Endothelial cell of hepatic sinusoid (primary cell): ENCODE measurements around the gene SMIM13.

Experiments
- in situ Hi-C: cut with HindIII; loops from 2 replicates; pipeline ENCODE4 v1.10.0; 2017; ENCODE audit warnings: low sequenced_read_pairs

SMIM13 gene

DNA sequence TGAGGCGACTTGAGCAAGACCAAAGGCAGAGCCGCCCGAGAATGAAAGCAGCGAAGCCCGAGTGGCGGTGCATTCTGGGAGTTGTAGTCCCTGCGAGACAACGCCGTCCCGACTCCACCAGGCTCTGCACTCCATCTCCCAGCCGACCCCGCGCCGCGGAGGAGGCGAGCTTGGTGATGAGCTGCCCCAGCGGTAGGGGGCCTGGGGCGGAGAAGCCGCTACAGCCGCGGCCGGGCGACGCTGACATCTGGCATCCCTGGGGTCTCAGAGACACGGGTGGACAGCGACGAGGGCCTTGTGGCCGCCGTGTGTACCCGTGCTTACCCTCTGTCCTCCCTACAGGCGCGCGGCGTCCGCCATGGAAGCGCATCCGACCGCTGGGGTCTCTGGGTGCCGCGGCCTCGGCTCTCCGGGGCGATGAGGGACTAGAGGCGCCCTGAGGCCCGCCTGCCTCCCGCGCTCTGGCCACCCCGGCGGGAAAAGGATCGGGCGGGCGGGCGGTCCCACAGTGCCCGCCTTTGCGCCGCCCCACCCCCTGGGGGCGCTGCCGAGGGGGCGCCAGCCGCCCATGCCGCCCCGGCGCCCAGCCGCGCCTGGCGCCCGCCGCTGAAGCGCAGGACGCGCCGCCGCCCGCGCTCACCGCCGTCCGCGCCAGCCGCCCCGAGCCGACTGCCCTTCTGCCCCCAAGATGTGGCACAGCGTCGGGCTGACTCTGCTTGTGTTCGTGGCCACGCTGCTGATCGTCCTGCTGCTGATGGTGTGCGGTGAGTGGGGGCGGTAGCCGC is at the start of gene SMIM13:
TSS of gene SMIM13 (plus strand) at position 209 of the 785 bp plus-strand sequence. CDS start at position 689, 480 bp downstream.
- in situ Hi-C loops: no loop called here

GRCh38 chr6:11043961-11044711 is 49.5 kb upstream of the SMIM13 start, which contains the start of gene ELOVL2:
Gene ELOVL2, minus strand, starts transcription at chr6:11044305. Its CDS starts 75 bp downstream, at chr6:11044230.
- in situ Hi-C loops: no loop called here

DNA sequence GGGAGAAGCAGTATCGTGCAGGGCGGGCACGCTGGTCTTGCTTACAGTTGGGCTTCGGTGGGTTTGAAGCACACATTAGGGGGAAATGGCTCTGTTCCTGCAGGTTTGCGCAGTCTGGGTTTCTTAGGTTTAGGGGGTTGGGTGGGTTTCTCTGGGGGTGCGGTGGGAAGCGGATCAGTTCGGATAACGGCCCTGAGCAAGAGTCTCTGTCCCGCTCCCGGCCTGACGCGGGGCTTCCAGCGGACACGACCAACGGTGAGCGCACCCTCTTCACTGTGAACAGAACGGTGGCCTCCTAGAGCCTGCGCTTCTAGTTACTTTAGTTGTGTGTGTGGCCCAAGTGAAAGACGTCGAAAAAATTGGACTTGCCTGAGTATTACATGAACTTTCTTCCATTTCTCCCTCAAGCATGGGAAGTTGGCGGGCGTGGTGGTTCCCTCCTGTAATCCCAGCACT is 48.9 kb upstream of the SMIM13 start:
- in situ Hi-C loops: no loop called here

GRCh38 chr6:11050731-11051130 is 42.9 kb upstream of the SMIM13 start:
- in situ Hi-C loops: no loop called here

GRCh38 chr6:11053307-11053706 is 40.3 kb upstream of the SMIM13 start:
- in situ Hi-C loops: no loop called here

GRCh38 chr6:11054722-11055121 is 38.9 kb upstream of the SMIM13 start:
- in situ Hi-C loops: no loop called here

DNA sequence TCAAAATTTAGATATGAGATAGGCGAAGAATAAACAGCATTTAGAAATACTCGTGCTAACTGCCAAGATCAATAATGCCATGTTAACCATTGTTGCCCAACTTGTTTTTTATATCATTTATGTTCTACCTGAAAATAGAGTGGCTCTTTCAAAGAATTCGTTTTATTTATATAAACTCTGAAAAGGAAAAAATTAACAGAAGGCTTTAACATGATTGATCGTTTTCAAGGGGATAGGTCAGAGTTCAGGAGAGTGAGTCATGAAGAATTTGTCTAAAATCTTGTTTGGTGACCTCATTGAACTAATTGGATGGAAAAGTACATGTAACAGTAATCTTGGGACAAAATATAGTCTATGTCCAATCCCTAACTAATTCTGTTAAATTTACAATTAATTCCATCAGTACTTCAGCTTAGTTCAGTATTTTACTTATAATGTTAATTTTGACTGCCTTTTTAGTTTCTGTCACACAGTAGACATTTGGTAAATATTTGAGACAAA is 38.5 kb upstream of the SMIM13 start:
- in situ Hi-C loops: no loop called here

DNA sequence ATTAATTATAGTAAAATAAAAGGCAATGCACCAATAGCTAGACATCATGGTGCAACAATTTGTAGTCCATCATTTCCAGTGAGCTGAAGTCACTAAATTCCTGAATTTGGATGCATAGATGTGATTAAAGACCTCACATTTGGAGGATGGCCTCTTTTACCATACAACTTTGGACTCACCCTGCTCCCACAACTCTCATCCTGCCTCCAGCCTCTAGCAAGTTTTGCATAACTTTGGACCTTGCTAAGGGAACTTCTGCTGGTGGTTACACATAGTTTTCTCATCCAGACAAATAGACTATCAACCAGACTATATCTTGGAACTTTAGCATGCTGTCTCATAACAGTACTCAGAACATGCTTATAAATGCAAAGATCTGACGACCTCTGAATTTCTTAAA is 36.8 kb upstream of the SMIM13 start:
- in situ Hi-C loops: no loop called here

DNA sequence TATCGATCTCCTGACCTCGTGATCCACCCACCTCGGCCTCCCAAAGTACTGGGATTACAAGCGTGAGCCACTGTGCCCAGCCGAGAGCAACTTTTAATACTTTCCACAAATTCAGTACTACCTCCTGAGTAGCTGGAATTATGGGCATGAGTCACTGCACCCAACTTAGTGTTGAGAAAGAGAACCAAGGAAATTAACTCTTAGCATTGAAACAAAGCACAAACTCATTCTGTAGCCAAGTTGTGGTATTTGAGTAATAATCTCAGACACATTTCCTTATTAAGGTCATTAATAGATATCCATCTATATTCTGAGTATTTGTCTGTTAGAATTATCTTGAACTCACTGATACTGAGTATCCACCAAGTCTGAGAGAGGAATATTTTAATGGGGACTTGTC is 35.2 kb upstream of the SMIM13 start:
- in situ Hi-C loops: no loop called here

DNA sequence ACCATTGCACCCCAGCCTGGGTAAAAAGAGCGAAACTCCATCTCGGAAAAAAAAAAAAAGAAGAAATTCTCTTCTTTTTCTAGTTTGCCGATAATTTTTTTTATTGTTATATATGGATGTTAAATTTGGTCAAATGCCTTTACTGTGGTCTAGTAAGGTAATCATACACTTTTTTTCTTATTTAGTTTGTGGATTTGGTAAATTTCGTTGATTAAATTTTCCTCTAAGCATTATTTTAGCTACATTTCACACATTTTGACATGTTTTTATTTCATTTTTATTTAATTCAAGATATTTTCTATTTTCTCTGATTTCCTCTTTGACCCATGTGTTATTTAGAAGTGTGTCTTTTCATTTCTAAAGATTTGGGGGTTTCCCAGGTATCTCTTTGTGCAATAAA is 31.6 kb upstream of the SMIM13 start:
- in situ Hi-C loops: no loop called here

- in situ Hi-C loops: no loop called here
These were observed 30.9 kb upstream of the SMIM13 start for GRCh38 chr6:11062715-11063114.

DNA sequence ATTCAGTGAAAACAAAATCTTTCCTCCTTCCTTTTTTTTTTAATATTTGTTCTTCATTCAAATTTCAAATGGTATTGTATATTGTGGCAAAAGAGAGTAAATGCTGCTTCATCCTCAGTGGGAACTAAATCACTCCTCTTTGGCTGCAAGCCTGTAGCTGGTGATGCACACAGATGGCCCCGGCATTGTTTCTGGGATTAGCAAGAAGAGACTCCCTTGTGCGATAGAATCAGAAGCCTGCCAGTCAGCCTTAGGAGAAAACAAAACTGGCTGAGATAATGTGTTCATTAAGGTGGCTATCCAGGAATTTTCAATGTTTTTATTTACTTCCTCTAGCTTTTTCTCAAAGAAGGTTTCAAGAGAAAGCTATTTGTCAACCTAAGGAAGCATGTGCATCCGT is 28.8 kb upstream of the SMIM13 start:
- in situ Hi-C loops: no loop called here

DNA sequence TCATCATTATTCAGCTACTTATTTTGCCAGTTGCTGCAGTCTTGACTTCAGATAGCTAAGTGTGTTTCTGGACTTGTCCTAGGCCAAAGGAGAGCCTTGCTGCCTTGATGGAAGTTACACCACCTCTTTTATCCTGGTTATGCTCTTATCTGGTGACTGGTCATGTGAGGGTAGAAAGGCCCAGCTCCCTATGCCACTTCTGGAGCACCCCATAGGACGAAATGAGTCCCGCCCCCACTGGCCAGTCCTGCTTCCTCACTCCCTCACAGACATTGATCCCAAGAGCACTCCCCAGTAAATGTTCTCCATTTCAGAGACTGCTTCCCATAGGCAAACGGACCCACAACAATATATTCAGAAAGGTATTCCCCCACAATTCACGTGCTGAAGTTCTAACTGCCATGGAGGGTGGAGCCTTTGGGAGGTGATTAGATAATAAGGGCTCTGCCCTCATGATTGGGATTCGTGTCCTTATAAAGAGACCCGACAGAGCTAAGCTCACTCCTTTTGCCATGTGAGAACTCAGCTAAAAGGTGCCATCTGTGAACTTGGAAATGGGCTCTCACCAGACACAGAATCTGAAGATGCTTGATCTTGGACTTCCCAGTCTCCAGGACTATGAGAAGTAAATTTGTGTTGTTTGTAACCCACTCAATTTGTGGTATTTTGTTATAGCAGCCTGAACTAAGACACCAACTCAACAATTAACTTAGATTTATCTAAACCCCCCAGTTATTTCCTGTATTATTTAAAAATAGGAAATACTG is 28.0 kb upstream of the SMIM13 start:
- in situ Hi-C loops: no loop called here

DNA sequence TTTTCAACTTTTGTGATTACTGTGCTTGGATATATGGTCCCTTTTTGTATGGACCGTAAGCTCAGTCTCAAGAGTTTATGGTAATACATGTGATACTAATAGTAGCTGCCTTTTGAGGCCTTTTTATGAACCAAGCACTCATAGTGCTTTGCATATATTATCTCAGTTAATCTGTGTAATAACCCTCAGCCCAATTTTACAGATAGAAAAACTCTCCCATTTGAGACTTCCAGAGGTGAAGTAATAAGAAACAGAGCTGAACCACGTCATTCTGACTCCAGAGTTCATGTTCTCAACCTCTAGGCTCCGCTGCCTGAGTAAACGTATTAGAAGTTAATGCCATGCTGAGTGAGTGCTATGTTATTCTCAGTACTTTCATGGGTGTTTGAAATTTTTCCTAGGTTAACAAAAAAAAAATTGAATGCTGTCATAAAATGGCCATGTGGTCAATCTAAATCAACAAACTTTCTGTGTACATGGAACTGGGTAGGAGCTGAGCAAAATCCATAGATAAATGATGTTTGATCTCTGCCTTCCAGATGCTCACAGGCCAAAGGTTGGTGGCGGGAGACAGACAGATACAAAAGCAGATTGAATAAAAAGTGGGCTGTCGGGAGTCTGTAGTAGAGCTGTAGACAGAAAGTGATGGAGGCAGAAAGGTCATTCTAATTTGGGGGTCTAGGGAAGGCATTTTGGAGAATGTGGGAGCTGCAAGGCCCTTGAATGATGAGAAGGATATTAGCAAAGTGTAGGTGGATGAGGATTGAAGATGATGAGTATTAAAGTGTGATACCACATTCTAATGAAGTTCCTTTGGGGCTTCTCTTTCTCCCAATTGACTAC is 26.9 kb upstream of the SMIM13 start:
- in situ Hi-C loops: no loop called here

DNA sequence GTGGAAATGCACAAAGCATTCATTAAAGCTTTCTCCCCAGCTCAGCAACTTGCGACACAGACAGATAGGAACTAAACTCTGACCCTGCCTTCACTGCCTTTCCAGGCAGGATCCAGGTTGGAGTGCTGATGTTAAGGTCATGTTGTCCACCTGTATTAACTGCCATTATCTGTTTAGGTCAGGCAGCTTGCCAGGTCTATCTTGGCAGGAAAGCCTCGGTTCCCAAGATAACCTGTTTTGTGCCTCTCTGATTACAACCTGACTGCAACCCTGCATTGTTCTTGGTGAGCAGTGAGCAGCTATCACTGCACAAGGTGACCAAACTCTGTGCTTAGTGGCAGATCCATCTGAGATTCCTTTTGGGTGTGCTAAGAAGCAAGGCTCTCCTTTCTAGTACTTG is 26.3 kb upstream of the SMIM13 start:
- in situ Hi-C loops: no loop called here

GRCh38 chr6:11069760-11070159 is 23.9 kb upstream of the SMIM13 start:
- in situ Hi-C loops: no loop called here

DNA sequence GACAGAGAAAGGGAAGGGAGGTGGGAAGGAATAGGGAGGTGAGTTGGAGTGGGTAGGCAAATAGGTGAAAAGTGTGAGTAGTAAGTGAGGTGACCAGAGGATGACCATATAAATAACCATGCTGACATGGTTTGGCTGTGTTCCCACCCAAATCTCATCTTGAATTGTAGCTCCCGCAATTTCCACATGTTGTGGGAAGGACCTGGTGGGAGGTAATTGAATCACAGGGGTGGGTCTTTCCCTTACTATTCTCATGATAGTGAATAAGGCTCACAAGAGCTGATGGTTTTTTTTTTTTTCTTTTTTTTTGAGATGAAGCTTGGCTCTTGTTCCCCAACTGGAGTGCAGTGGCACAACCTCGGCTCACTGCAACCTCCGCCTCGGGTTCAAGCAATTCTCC is 21.5 kb upstream of the SMIM13 start:
- in situ Hi-C loops: no loop called here

DNA sequence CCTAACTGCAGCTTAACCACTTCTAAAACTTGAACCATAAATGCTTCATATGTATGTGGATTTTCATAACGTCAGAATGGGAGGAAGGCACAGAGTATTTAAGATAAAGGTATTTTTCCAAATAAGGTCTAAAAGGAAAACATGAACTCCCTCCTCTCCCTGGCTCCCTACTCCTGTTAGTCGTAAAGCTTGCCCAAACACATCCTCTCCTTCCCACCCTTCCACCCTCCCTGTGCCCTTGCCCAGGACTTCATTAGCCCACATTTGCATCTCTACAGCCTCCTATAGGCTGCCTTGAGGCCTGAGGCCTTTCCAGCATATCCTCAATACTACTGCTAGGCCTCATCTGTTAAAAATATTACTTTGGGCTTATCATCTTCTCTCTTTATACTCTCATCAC is 17.1 kb upstream of the SMIM13 start:
- in situ Hi-C loops: loop anchor here (5.0 kb wide), 1 partner anchor 124 kb away; no protein-coding TSS in a partner anchor

GRCh38 chr6:11078266-11078665 is 15.4 kb upstream of the SMIM13 start:
- in situ Hi-C loops: loop anchor here (5.0 kb wide), 1 partner anchor 126 kb away; no protein-coding TSS in a partner anchor

- in situ Hi-C loops: no loop called here
These were observed 13.3 kb upstream of the SMIM13 start for GRCh38 chr6:11080296-11080695.
